ENCODE measurements around the gene ADAMTS16. TPM values are rescaled to one million over a fixed set of nuclear protein-coding genes. Genes with fewer than 3 reads are reported as not detected.

The ADAMTS16 gene
- total RNA-seq, 1 donor: 0.27 TPM

DNA sequence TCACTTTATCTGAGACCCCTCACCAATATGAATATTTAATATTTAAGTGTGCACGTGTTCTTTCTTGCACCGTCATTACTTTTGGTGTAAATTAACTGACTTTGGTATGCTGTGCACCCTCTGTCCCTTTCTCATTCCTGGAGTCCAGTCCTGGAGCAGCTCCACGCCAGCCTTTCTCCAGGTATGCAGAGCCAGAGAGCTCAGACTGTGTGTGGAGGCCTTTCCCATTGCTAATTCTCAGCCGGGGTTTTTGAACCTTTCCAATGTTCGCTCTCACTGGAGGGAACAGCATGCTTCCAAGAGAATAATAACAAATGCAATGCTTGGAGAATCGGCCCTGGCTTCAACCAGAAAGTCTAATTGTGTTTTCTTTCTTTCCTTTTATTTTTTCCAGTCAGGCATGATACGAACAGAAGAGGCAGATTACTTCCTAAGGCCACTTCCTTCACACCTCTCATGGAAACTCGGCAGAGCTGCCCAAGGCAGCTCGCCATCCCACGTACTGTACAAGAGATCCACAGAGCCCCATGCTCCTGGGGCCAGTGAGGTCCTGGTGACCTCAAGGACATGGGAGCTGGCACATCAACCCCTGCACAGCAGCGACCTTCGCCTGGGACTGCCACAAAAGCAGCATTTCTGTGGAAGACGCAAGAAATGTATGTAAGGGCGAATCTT lies 41.7 kb downstream of the ADAMTS16 start:
- no peak for DNase-seq (ENCODE audit: low read depth)
- TF ChIP-seq, protein P1, sequence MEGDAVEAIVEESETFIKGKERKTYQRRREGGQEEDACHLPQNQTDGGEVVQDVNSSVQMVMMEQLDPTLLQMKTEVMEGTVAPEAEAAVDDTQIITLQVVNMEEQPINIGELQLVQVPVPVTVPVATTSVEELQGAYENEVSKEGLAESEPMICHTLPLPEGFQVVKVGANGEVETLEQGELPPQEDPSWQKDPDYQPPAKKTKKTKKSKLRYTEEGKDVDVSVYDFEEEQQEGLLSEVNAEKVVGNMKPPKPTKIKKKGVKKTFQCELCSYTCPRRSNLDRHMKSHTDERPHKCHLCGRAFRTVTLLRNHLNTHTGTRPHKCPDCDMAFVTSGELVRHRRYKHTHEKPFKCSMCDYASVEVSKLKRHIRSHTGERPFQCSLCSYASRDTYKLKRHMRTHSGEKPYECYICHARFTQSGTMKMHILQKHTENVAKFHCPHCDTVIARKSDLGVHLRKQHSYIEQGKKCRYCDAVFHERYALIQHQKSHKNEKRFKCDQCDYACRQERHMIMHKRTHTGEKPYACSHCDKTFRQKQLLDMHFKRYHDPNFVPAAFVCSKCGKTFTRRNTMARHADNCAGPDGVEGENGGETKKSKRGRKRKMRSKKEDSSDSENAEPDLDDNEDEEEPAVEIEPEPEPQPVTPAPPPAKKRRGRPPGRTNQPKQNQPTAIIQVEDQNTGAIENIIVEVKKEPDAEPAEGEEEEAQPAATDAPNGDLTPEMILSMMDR (IDR thresholded peaks at IDR 0.05; ENCODE audit: insufficient read depth, low read length): no peak
- H3K4me3 ChIP-seq (ENCODE audit: low read depth, low read length): no peak overlapping the region

DNA sequence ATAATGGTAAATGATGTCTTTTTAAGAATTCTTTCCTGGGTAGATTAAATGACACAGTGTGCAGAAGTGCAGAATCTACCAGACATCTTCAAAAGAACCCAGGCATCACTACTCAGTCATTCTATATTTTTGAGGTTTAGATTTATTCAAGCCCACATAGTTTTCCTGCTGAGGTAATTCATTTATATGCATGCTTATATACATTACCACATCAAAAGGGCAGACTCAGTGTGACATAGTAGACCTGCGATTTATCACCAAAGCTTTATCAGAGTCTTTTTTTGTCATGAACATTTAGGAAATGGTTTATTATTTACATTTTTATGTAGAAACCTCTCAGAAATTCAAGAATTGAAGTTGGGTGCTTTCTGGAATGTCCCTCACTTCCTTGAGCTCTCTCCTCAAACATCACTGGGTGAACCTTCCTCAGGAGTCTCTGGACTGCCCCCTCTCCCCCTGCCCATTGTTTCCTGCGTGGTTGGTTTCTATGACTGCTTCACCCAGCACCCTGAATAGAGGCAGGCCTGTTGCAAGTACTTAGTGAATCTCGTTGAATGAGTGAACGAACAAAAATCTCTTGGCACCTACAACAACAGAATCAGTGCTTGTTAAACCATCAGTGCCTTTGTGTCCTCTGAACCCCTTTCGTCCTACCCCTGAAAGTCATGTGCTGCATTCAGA lies 42.5 kb downstream of the ADAMTS16 start:
- TF ChIP-seq, protein P1 (IDR thresholded peaks at IDR 0.05; ENCODE audit: insufficient read depth, low read length): no peak
- H3K4me3 ChIP-seq (ENCODE audit: low read depth, low read length): no peak overlapping the region
- no peak for DNase-seq (ENCODE audit: low read depth)

DNA sequence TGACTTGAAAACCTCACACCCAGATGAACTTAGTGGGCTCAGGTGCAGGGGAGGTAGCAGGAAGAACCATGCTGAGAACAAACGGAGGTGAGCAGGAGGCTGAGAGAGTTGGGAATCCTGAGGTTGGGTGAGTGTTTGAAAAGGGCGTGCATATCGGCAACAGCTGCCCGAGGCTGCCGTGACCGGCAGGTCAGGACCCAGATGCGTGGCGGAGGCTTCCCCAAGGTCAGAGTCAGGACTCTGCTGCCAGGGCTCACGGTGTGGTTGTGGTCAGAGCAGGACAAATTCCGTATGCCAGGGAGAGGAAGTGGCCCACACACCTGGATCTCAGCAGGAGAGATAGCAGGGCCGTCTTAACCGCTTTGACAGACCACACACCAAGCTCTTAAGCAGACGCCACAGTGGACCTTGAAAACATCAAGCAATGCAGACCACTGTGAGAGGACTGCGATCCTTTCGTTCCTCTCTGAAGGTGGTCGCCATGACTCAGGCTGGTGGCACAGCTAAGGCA lies 43.1 kb downstream of the ADAMTS16 start:
- DNase-seq (ENCODE audit: low read depth): no peak
- no peak overlapping the region for H3K4me3 ChIP-seq (ENCODE audit: low read depth, low read length)
- TF ChIP-seq, protein P1 (IDR thresholded peaks at IDR 0.05; ENCODE audit: insufficient read depth, low read length): no peak

DNA sequence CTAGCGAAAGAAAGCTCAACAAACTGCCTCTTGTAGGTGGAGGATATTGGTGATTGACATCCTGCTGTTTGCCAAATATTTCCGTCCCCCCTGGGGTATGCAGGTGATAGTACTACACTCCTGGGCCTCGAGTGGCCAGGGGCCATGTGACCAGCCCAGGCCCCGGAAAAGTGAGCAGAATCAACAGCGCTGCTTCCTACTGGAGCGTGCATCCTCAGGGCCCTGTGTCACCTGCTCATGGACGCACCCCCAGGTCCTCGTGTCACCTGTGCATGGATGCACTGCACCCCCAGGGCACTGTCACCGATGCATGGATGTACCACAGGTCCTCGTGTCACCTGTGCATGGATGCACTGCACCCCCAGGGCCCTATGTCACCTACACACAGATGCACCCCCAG lies 43.8 kb downstream of the ADAMTS16 start:
- TF ChIP-seq, protein P1 (IDR thresholded peaks at IDR 0.05; ENCODE audit: insufficient read depth, low read length): no peak
- DNase-seq (ENCODE audit: low read depth): no peak
- no peak overlapping the region for H3K4me3 ChIP-seq (ENCODE audit: low read depth, low read length)

DNA sequence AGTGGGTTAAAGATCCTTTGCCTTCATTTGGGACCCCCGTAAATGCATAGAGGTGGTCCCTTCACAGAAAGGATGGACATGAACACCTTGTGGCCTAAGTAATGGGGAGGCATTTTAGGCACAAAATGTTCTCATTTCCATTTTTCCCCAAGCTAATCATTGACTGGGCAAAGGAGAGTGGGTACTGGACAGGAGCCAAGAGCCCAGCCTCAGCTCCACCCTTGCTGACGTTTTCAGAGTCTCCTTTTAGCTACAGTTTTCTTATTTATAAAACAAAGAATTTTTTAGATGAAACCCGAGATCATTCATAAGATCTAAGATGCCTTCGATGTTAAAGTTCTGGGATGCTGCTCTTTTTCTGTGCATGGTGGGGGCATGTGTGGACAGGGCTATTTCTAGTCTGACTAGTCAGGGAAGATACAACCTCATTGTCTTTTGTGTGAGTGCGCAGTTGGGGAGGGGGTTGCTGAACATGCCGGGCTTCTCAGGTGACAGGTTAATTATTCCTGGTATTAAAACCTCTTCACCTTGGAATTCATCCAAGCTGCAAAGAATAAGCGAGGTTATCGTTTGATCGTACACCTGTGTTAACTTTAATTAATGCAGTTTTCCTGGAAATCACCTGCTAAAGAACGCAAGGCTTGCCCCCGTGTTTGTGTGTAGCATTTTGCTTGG lies 48.4 kb downstream of the ADAMTS16 start:
- no peak overlapping the region for H3K4me3 ChIP-seq (ENCODE audit: low read depth, low read length)
- TF ChIP-seq, protein P1 (IDR thresholded peaks at IDR 0.05; ENCODE audit: insufficient read depth, low read length): no peak
- no peak for DNase-seq (ENCODE audit: low read depth)

DNA sequence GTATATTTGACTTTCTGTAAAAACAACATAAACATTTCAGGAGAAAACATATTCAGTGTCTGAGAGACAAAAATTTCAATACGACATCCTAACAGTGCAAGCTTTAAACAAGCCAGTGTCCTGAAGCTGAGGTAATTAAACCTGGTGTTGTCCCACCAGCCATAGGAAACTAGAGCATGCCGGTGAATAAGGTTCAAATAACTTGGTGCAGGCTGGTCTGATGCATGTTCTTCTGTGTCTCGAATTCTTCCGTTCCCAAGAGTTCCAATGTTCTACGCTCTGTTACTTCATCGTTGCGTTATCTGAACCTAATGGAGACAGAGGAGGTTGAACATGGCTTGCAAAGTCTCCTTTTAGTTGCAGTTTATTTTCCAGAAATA lies 48.9 kb downstream of the ADAMTS16 start:
- TF ChIP-seq, protein P1 (IDR thresholded peaks at IDR 0.05; ENCODE audit: insufficient read depth, low read length): no peak
- no peak overlapping the region for H3K4me3 ChIP-seq (ENCODE audit: low read depth, low read length)
- DNase-seq (ENCODE audit: low read depth): no peak
